OCI-LY3 (cell line): ENCODE results near the gene BTBD8.

Source experiments
- H2AFZ ChIP-seq: fragments of 200-600, 300-600 bp; shearing (Covaris generic); 2 replicates; pipeline ENCODE4 v1.6.0; 2014; ENCODE audit warnings: antibody characterized with exemption, low read depth, low read length
- H3K27ac ChIP-seq: fragments of 200-600, 300-600 bp; sonication (generic); 2 replicates; pipeline ENCODE4 v1.5.1; 2014; ENCODE audit warnings: mild to moderate bottlenecking, low read length, moderate library complexity, mixed read lengths
- H3K27me3 ChIP-seq: fragments of 200-600, 300-600 bp; sonication (generic); 2 replicates; pipeline ENCODE4 v1.6.1; 2014; ENCODE audit warnings: low read depth, low read length, mixed read lengths
- H3K36me3 ChIP-seq: fragments of 200-600, 300-600 bp; sonication (generic); replicated peaks from 2 replicates; pipeline ENCODE3; 2014; ENCODE audit warnings: low read depth, low read length, mixed read lengths
- H3K4me1 ChIP-seq: fragments of 300-600, 200-600 bp; sonication (generic); 2 replicates; pipeline ENCODE4 v1.6.1; 2014; ENCODE audit warnings: low read length, mixed read lengths
- H3K4me2 ChIP-seq: fragments of 200-600, 300-600 bp; sonication (generic); 2 replicates; pipeline ENCODE4 v1.6.1; 2014; ENCODE audit warnings: low read length, mixed read lengths
- H3K4me3 ChIP-seq: fragments of 300-600, 200-600 bp; sonication (generic); 2 replicates; pipeline ENCODE4 v1.5.1; 2014; ENCODE audit warnings: antibody characterized with exemption, mild to moderate bottlenecking, low read length, moderate library complexity
- H3K79me2 ChIP-seq: fragments of 300-600, 200-600 bp; shearing (Covaris generic); 2 replicates; pipeline ENCODE4 v1.6.1; 2014; ENCODE audit warnings: mild to moderate bottlenecking, low read length, mixed read lengths
- H3K9ac ChIP-seq: fragments of 300-600, 200-600 bp; shearing (Covaris generic); 2 replicates; pipeline ENCODE4 v1.6.0; 2014; ENCODE audit warnings: mild to moderate bottlenecking, low read length, moderate library complexity
- H3K9me3 ChIP-seq: fragments of 200-600, 300-600 bp; shearing (Covaris generic); 2 replicates; pipeline ENCODE4 v1.6.1; 2014; ENCODE audit warnings: low read length, mixed read lengths; ENCODE audit not compliant: insufficient read depth
- H4K20me1 ChIP-seq: fragments of 200-600, 300-600 bp; sonication (generic); 2 replicates; pipeline ENCODE4 v1.6.1; 2016; ENCODE audit warnings: low read length, mixed read lengths; ENCODE audit not compliant: insufficient read depth
- EZH2phosphoT487 ChIP-seq: fragments of 200-600 bp; shearing (Covaris generic); IDR thresholded peaks from 2 replicates; pipeline ENCODE4 v1.6.1; 2018; ENCODE audit warnings: antibody characterized with exemption, mixed run types, low read depth
- TF ChIP-seq, protein P1 (sequence below): fragments of 200-600, 300-600 bp; sonication (generic); IDR thresholded peaks from 2 replicates; pipeline ENCODE4 v1.5.1; 2014; ENCODE audit warnings: antibody characterized with exemption, low read length, low read depth

BTBD8 gene

DNA sequence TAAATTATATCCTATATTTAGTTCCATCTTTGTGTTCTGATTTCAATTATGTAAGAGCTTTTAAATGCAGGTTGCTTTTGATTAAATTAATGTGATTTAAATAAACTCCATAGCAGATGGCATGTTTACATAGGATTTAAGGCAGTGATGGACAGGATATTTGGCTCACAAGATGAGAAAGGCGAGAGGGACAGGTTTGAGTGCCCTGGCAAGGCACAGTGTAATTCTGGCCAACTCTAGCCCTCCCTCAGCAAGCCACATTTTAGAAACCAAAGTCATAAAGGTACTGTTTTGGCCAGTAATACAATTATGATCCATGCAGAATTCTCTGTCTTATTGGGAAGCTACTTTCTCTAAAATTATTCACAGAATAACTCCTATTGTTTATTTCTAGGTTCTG is 87.0 kb downstream of the BTBD8 start:
- H3K4me2 ChIP-seq: no peak overlapping the region
- TF ChIP-seq EZH2phosphoT487: no peak
- TF ChIP-seq, protein P1, sequence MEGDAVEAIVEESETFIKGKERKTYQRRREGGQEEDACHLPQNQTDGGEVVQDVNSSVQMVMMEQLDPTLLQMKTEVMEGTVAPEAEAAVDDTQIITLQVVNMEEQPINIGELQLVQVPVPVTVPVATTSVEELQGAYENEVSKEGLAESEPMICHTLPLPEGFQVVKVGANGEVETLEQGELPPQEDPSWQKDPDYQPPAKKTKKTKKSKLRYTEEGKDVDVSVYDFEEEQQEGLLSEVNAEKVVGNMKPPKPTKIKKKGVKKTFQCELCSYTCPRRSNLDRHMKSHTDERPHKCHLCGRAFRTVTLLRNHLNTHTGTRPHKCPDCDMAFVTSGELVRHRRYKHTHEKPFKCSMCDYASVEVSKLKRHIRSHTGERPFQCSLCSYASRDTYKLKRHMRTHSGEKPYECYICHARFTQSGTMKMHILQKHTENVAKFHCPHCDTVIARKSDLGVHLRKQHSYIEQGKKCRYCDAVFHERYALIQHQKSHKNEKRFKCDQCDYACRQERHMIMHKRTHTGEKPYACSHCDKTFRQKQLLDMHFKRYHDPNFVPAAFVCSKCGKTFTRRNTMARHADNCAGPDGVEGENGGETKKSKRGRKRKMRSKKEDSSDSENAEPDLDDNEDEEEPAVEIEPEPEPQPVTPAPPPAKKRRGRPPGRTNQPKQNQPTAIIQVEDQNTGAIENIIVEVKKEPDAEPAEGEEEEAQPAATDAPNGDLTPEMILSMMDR: no peak
- H3K27me3 ChIP-seq: no peaks in the 10 kb centered on the region
- no peak overlapping the region for H3K9ac ChIP-seq
- no peak overlapping the region for H3K4me3 ChIP-seq
- no peak overlapping the region for H2AFZ ChIP-seq
- no peaks in the 10 kb centered on the region for H4K20me1 ChIP-seq
- H3K27ac ChIP-seq: no peak overlapping the region
- no peaks in the 10 kb centered on the region for H3K79me2 ChIP-seq
- no peaks in the 10 kb centered on the region for H3K4me1 ChIP-seq
- H3K36me3 ChIP-seq: no peaks in the 10 kb centered on the region
- H3K9me3 ChIP-seq: no peaks in the 10 kb centered on the region

- Histone ChIP-seq H3K27ac (no peak overlapping the region), H3K4me3 (no peak overlapping the region)
- TF ChIP-seq, protein P1: no peak
- TF ChIP-seq EZH2phosphoT487: no peak
Observed at GRCh38 chr1:92168657-92169056, 88.5 kb downstream of the BTBD8 start.

GRCh38 chr1:92169214-92170005 is 89.3 kb downstream of the BTBD8 start:
- Histone ChIP-seq H3K27ac (no peak overlapping the region), H2AFZ (no peak overlapping the region), H3K79me2 (no peaks in the 10 kb centered on the region), H4K20me1 (no peaks in the 10 kb centered on the region), H3K4me1 (no peaks in the 10 kb centered on the region), H3K36me3 (no peaks in the 10 kb centered on the region), H3K9me3 (no peaks in the 10 kb centered on the region), H3K9ac (no peak overlapping the region), H3K4me3 (no peak overlapping the region), H3K4me2 (no peak overlapping the region), H3K27me3 (no peaks in the 10 kb centered on the region)
- TF ChIP-seq, protein P1: no peak
- TF ChIP-seq EZH2phosphoT487: no peak

More at GRCh38 chr1:92168657-92169056, 88.5 kb downstream of the BTBD8 start:
- H3K4me2 ChIP-seq: no peak overlapping the region
- H4K20me1 ChIP-seq: no peaks in the 10 kb centered on the region
- no peaks in the 10 kb centered on the region for H3K9me3 ChIP-seq
- no peak overlapping the region for H3K9ac ChIP-seq
- H3K79me2 ChIP-seq: no peaks in the 10 kb centered on the region
- H3K36me3 ChIP-seq: no peaks in the 10 kb centered on the region
- no peak overlapping the region for H2AFZ ChIP-seq
- H3K27me3 ChIP-seq: no peaks in the 10 kb centered on the region
- no peaks in the 10 kb centered on the region for H3K4me1 ChIP-seq

DNA sequence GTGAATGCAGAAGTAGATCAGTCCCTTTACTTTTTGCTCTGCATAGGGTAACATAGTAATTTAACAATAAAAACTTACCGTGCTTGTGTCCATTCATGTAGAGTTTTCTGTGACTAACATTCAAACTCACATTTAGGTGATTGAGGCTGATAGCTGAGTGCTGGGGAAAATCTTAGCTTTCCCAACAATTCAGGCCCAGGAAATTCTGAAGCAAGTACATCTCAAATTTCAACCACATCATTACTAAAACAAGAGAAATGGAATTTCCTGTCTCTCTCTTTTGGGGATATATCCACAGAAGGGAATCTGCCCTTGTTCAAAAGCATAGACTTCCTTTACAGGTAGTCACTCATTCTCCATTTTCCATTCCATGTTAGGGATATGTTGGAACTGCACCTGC is 104.5 kb downstream of the BTBD8 start:
- H3K27ac ChIP-seq: no peak overlapping the region
- TF ChIP-seq, protein P1: no peak
- no peak for TF ChIP-seq EZH2phosphoT487
- no peaks in the 10 kb centered on the region for H3K4me1 ChIP-seq
- no peaks in the 10 kb centered on the region for H3K36me3 ChIP-seq
- H3K9ac ChIP-seq: no peak overlapping the region
- no peak overlapping the region for H3K4me3 ChIP-seq
- H3K27me3 ChIP-seq: no peaks in the 10 kb centered on the region
- H4K20me1 ChIP-seq: no peaks in the 10 kb centered on the region
- H3K79me2 ChIP-seq: no peaks in the 10 kb centered on the region
- no peak overlapping the region for H2AFZ ChIP-seq
- no peaks in the 10 kb centered on the region for H3K9me3 ChIP-seq
- no peak overlapping the region for H3K4me2 ChIP-seq
